ENCODE data around the gene MYL12B. TPM values are rescaled to one million over a fixed set of nuclear protein-coding genes. Genes with fewer than 3 reads are reported as not detected.
"Not testable (repeated sequence)": the region's sequence is repeated elsewhere in the genome, so short reads cannot be mapped to it uniquely, and the experiment has no call there.

MYL12B gene
- total RNA-seq, 1 donor from 2014 or later: 298 TPM

DNA sequence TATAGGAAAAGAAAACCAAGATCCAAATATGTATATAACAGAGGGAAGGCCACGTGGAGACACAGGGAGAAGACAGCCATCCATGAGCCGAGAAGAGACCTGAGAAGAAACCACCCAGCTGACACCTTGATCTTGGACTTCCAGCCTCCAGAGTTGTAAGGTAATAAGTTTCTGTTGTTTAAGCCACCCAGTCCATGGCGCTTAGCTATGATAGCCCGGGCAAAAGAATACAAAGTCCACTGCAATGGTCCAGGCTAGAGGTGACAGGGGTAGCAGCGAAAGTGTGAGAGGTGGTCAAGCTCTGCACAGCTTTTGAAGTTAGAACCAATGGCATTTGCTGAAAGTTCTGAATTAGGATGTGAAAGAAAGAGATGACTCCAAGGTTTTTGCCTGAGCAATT lies 44.9 kb upstream of the MYL12B start:
- Mint-ChIP-seq H3K27me3 (ENCODE audit: unreplicated experiment) (no peaks in the 10 kb centered on the region), H3K36me3 (ENCODE audit: low read depth, unreplicated experiment) (no peaks in the 10 kb centered on the region), H3K4me1 (ENCODE audit: unreplicated experiment) (peaks cover 3% of the 10 kb centered on the region), H3K9me3 (ENCODE audit: unreplicated experiment) (no peaks in the 10 kb centered on the region), H3K4me3 (ENCODE audit: unreplicated experiment) (no peak overlapping the region), H3K27ac (ENCODE audit: unreplicated experiment) (no peak overlapping the region)
- TF ChIP-seq, protein P1, sequence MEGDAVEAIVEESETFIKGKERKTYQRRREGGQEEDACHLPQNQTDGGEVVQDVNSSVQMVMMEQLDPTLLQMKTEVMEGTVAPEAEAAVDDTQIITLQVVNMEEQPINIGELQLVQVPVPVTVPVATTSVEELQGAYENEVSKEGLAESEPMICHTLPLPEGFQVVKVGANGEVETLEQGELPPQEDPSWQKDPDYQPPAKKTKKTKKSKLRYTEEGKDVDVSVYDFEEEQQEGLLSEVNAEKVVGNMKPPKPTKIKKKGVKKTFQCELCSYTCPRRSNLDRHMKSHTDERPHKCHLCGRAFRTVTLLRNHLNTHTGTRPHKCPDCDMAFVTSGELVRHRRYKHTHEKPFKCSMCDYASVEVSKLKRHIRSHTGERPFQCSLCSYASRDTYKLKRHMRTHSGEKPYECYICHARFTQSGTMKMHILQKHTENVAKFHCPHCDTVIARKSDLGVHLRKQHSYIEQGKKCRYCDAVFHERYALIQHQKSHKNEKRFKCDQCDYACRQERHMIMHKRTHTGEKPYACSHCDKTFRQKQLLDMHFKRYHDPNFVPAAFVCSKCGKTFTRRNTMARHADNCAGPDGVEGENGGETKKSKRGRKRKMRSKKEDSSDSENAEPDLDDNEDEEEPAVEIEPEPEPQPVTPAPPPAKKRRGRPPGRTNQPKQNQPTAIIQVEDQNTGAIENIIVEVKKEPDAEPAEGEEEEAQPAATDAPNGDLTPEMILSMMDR (IDR thresholded peaks at IDR 0.05; ENCODE audit: unreplicated experiment): no peak
- no peak for DNase-seq (ENCODE audit: low spot score)

DNA sequence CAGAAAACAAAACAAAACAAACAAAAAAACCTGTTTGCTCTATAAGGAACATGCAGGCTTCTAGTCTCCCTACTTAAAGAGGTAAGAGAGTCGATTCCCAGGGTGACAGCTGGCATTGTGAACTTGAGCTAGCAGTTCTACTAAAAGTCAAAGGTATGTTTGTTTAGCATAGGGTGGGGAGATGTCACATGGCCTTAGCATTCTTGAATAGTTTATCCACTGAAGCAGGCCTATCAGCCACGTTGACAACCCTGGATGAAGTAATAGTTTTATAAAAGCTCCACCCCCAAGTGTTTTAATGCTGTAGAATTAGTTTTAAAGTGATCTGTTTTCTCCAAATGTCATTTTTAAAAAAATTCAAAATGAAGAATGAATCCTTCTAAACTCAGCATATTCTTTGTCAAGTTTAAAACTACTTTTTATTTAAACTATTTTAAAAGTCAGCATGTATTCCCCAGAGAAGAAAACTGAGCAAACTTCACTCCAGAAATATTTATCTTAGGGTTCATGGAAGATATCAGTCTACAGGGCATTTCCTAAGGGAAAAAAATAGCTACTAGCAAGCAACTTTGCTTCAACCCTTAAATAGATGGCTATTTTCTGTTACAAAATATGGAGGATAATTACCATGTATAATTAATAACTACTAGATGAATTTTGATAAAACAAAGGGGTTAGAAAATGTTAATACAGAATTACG lies 43.8 kb upstream of the MYL12B start:
- Mint-ChIP-seq H3K36me3 (ENCODE audit: low read depth, unreplicated experiment) (no peaks in the 10 kb centered on the region), H3K4me3 (ENCODE audit: unreplicated experiment) (no peak overlapping the region), H3K27ac (ENCODE audit: unreplicated experiment) (no peak overlapping the region), H3K9me3 (ENCODE audit: unreplicated experiment) (no peaks in the 10 kb centered on the region), H3K27me3 (ENCODE audit: unreplicated experiment) (no peaks in the 10 kb centered on the region), H3K4me1 (ENCODE audit: unreplicated experiment) (peaks cover 3% of the 10 kb centered on the region)
- TF ChIP-seq, protein P1 (IDR thresholded peaks at IDR 0.05; ENCODE audit: unreplicated experiment): no peak
- DNase-seq (ENCODE audit: low spot score): no peak

DNA sequence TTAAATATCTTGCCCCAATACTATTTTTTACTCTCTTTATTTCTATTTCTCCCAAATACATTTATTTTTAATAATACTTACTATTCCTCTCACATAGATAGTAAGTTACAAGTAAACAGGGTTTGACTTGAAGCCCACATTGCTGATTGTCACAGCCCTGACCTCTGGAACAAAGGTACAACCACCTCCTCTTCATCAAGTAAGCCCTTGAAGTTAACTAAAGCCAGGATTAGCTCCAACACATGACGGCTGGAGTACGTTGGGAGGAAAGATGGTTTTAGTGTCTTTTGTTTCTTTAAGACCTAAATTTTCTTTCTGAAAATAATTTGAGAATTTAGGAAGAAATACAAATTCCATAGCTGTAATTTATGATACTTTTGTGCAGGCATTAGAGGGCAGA lies 43.1 kb upstream of the MYL12B start:
- Mint-ChIP-seq H3K36me3 (ENCODE audit: low read depth, unreplicated experiment) (no peaks in the 10 kb centered on the region), H3K4me3 (ENCODE audit: unreplicated experiment) (no peak overlapping the region), H3K27ac (ENCODE audit: unreplicated experiment) (no peak overlapping the region), H3K27me3 (ENCODE audit: unreplicated experiment) (no peaks in the 10 kb centered on the region), H3K9me3 (ENCODE audit: unreplicated experiment) (no peaks in the 10 kb centered on the region), H3K4me1 (ENCODE audit: unreplicated experiment) (peaks cover 3% of the 10 kb centered on the region)
- TF ChIP-seq, protein P1 (IDR thresholded peaks at IDR 0.05; ENCODE audit: unreplicated experiment): no peak
- DNase-seq (ENCODE audit: low spot score): no peak

DNA sequence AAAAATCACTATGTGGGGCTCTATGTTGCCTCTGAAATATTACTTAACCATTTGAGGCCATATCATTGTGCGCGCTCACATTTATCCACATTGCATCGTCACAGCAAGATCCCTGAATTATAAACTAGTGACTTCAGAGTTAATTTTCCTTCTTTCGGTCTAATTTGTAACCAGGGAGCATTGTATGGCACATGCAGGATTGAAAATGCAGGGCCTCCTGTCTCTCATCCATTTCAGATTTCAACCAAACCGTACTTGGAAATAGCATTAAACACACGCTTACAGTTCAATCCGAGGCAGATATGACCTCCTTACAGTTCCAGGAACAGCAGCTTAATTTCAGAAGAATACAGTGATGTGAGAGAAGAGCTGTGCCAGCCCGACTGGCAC lies 42.7 kb upstream of the MYL12B start:
- DNase-seq (ENCODE audit: low spot score): no peak
- H3K27me3 Mint-ChIP-seq (ENCODE audit: unreplicated experiment): no peaks in the 10 kb centered on the region
- H3K9me3 Mint-ChIP-seq (ENCODE audit: unreplicated experiment): no peaks in the 10 kb centered on the region
- peaks cover 1% of the 10 kb centered on the region for H3K4me1 Mint-ChIP-seq (ENCODE audit: unreplicated experiment)
- H3K4me3 Mint-ChIP-seq (ENCODE audit: unreplicated experiment): no peak overlapping the region
- no peak overlapping the region for H3K27ac Mint-ChIP-seq (ENCODE audit: unreplicated experiment)
- no peaks in the 10 kb centered on the region for H3K36me3 Mint-ChIP-seq (ENCODE audit: low read depth, unreplicated experiment)
- TF ChIP-seq, protein P1 (IDR thresholded peaks at IDR 0.05; ENCODE audit: unreplicated experiment): no peak

DNA sequence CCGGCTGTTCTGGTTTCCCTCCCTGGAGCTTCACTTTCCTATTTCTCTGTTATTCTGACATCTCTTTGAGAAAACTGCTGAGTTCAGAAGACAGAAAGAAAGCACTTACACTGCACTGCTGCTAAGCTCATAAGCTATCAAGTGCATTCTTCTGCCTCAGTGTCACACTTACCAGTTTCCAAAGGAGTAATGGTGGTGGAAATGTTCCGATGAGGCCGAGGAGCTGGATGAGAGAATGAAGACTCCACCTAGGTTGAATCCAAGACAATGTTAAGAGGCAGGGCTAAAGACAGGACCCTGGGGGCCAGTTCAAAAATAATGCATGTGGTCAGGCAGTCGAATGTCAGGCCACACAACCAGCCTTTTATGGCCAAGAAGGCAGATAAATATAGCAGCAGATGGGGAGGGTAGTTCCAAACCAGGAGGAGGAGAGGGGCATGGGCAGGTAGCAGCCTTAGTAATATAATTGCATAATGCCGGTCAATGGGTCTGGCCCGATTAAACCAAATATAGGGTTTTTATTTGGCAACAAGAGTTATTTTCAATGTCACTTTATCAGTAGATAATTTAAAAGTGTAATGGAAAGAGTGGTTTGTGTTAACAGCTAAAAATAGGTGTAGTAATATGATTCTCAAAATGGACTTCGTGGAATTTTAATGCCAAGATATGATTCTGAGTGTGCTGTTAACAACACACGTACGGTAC lies 42.1 kb upstream of the MYL12B start, which contains the start of gene MYOM1:
MYOM1 (minus strand) TSS at position 338 of the 705 bp plus-strand sequence. CDS start 4,745 bp downstream, outside the sequence.
- TF ChIP-seq, protein P1 (IDR thresholded peaks at IDR 0.05; ENCODE audit: unreplicated experiment): no peak
- H3K9me3 Mint-ChIP-seq (ENCODE audit: unreplicated experiment): no peaks in the 10 kb centered on the region
- H3K4me1 Mint-ChIP-seq (ENCODE audit: unreplicated experiment): no peaks in the 10 kb centered on the region
- no peak within 1 kb of the TSS for H3K27ac Mint-ChIP-seq (ENCODE audit: unreplicated experiment)
- DNase-seq (ENCODE audit: low spot score): no peak
- H3K27me3 Mint-ChIP-seq (ENCODE audit: unreplicated experiment): no peaks in the 10 kb centered on the region
- H3K4me3 Mint-ChIP-seq (ENCODE audit: unreplicated experiment): no peak within 1 kb of the TSS
- H3K36me3 Mint-ChIP-seq (ENCODE audit: low read depth, unreplicated experiment): no peaks in the 10 kb centered on the region

- not testable (repeated sequence) for H3K27me3 Mint-ChIP-seq (ENCODE audit: unreplicated experiment); H3K4me3 Mint-ChIP-seq (ENCODE audit: unreplicated experiment); DNase-seq (ENCODE audit: low spot score); H3K36me3 Mint-ChIP-seq (ENCODE audit: low read depth, unreplicated experiment); H3K4me1 Mint-ChIP-seq (ENCODE audit: unreplicated experiment); H3K27ac Mint-ChIP-seq (ENCODE audit: unreplicated experiment); H3K9me3 Mint-ChIP-seq (ENCODE audit: unreplicated experiment)
Measured at GRCh38 chr18:3220868-3221267, 41.1 kb upstream of the MYL12B start.

All from endothelial cell (in vitro differentiated cells).